Activated CD8-positive, alpha-beta memory T cell treated with anti-CD3 and anti-CD28 coated beads, Interleukin-2, amount 50 U/mL, for 48 hours (primary cell): Measurements from ENCODE around the gene GPRIN2.
"Not testable (repeated sequence)": the region's sequence is repeated elsewhere in the genome, so short reads cannot be mapped to it uniquely, and the experiment has no call there.

ENCODE experiments used
- DNase-seq: peaks from one replicate; pipeline ENCODE4 v3.0.0-alpha.2; 2020

Gene GPRIN2

DNA sequence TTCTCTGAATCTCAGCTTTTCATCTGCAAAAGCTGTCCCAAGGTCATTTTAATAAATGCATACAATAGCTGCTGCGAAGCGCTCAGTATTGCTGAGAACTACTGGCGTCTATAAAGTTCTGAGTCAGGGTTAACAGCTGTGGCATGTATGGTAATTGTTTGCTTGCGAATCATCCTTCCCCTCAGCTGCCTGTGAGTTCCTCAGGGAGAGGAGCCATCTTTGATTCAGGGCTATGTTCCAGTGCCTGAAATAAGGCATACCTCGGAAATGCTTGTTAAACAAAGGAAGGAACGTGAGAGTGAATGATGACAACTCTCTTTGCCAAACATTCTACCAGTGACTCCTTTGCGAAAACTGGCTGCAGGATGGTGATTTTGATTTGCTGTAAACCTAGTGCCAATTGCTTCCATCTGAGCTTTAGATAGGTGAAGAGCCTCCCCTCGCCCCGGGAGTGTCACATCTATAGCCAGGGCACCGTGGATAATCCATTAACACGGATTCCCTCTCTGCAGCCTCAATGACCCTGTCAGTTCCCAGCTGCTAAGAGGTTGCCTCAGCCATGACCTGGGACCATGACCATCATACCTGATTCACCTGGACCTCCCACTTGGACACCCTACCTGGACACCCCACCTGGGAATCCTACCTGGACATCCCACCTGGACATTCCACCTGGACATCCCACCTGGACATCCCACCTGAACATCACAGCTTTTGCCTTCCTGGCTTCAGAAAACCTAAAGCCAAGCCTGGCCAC, 39.6 kb downstream of the GPRIN2 start:
- DNase-seq, result peak; percentile 42

DNA sequence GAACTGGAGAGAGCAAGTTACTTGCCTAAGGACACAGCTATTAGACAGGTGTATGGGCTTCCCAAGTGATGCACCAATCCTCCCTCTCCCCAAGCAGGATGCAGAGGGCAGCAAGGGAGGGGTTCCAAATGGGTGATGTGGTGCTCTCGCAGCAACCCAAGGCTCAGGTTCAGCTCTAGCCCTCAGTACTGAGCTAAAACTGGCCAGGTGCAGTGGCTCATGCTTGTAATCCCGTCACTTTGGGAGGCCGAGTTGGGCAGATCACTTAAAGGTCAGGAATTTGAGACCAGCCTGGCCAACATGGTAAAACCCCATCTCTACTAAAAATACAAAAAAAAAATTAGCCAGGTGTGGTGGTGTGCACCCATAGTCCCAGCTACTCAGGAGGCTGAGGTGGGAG, 40.7 kb downstream of the GPRIN2 start:
- no peak for DNase-seq

GRCh38 chr10:46515366-46515765, 41.1 kb downstream of the GPRIN2 start:
- DNase-seq, result no peak

DNA sequence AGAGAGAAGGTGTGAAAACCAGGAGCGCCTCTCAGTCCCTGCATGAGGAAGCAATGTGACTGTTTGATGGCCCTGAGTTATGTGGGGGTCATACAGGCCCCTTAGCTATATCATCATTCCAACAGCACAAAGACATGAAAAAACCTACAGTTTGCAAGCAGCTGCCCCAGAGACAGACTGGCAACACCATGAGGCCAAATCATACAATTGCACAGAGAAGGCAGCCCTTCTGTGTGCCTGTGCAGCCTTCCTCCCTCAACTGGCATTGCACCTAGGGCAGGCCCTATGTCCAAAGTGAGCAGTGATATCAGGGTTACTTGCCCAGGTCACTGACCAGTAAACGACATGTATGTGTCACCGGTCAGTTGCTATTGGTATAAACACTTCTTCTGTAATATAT, 41.6 kb downstream of the GPRIN2 start:
- no peak for DNase-seq

GRCh38 chr10:46514431-46514861, 42.0 kb downstream of the GPRIN2 start:
- DNase-seq, result no peak

GRCh38 chr10:46513333-46513732, 43.1 kb downstream of the GPRIN2 start:
- DNase-seq, result not testable (repeated sequence)

DNA sequence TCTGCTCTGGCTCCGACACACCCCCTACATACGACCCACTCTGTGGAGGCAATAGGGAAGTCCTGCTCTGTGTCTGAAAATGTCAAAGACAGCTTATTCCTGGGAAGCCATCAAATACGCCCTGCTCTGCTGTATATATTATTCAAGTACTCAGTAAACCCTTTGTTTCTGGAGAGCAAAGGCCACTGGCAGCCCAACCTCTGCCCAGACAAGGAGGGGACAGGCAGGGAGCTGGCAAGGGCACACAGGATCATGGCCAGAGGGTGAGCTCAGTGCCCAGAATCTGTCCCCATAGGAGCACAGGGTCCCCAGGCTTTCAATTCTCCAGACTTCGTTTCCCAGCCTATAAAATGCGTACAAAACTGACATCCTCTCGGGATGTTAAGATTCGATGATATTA, 43.7 kb downstream of the GPRIN2 start:
- not testable (repeated sequence) for DNase-seq

- DNase-seq, result not testable (repeated sequence)
Observed at GRCh38 chr10:46512002-46512401, 44.5 kb downstream of the GPRIN2 start.
